Activated naive CD8-positive, alpha-beta T cell (primary cell): Measurements from ENCODE around the gene COL6A5.

Experiments used
- H3K27ac Mint-ChIP-seq: one replicate; pipeline ENCODE4 v1.8.0; 2021; ENCODE audit warnings: mixed read lengths
- H3K27me3 Mint-ChIP-seq: one replicate; pipeline ENCODE4 v1.8.0; 2021; ENCODE audit warnings: mixed read lengths
- H3K36me3 Mint-ChIP-seq: one replicate; pipeline ENCODE4 v1.8.0; 2021; ENCODE audit warnings: mixed read lengths
- H3K4me1 Mint-ChIP-seq: one replicate; pipeline ENCODE4 v1.8.0; 2021; ENCODE audit warnings: low read depth, mixed read lengths
- H3K4me3 Mint-ChIP-seq: one replicate; pipeline ENCODE4 v1.8.0; 2021; ENCODE audit warnings: mild to moderate bottlenecking, mixed read lengths
- H3K9me3 Mint-ChIP-seq: one replicate; pipeline ENCODE4 v1.8.0; 2021; ENCODE audit warnings: low read depth, mixed read lengths

COL6A5 gene

DNA sequence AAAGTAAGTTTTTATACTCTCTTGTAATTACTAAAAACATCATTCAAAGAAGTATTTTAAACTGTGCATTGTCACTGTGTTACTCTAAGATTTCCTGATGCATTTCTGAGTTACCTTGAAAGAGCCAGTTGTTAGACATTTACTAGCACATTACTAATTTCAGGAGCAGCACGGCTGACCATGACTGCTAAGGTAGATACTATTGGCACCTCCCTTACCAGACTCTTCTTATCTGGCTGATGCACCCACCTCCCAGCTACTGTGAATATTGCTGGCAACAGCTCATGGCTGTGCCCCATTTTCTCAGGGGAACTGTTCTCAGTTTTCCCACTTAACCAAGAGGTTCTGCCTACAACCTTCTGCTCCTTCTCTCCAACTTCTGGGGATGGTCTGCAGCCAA is 29.4 kb downstream of the COL6A5 start:
- no peaks in the 10 kb centered on the region for H3K36me3 Mint-ChIP-seq
- no peaks in the 10 kb centered on the region for H3K4me1 Mint-ChIP-seq
- peaks cover 2% of the 10 kb centered on the region for H3K27me3 Mint-ChIP-seq
- H3K4me3 Mint-ChIP-seq, result no peak overlapping the region
- no peaks in the 10 kb centered on the region for H3K9me3 Mint-ChIP-seq
- no peak overlapping the region for H3K27ac Mint-ChIP-seq

DNA sequence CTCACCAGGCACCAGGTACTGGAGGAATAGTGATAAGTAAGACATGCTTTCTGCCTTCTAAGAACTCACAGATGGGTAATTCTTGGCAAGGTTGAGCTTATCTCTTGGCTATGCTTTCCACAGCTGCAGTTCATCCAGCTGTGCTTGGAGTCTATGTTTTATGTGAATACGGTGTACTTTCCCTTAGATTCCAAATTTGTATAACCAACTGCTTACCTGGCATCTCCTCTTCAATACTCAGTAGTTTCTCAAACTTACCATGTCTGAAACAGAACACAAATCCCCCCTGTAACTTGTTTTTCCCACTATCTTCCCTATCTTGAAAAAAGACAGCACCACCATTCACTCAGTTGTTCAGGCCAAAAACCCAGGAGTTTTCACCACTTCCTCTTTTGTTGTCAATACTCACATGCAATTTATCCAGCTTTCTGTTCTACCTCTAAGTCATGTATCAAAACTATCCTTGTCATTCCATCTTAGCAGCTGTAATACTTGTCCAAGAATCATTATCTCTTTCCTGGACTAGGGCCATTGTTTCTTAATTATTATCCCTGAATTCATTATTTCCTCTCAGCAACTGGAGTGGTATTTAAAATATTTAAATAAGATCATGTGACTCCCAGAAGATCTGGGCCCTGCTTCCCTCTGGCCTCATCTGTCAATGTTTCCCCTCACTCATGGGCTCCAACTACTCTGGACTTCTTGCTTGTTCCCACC is 32.6 kb downstream of the COL6A5 start:
- H3K27me3 Mint-ChIP-seq, result peaks cover 2% of the 10 kb centered on the region
- H3K4me1 Mint-ChIP-seq, result no peaks in the 10 kb centered on the region
- H3K9me3 Mint-ChIP-seq, result no peaks in the 10 kb centered on the region
- H3K27ac Mint-ChIP-seq, result no peak overlapping the region
- no peak overlapping the region for H3K4me3 Mint-ChIP-seq
- H3K36me3 Mint-ChIP-seq, result no peaks in the 10 kb centered on the region

- H3K27ac Mint-ChIP-seq, result no peak overlapping the region
- no peak overlapping the region for H3K4me3 Mint-ChIP-seq
- no peaks in the 10 kb centered on the region for H3K4me1 Mint-ChIP-seq
- H3K36me3 Mint-ChIP-seq, result no peaks in the 10 kb centered on the region
- peaks cover 2% of the 10 kb centered on the region for H3K27me3 Mint-ChIP-seq
- H3K9me3 Mint-ChIP-seq, result no peaks in the 10 kb centered on the region
These were observed 33.3 kb downstream of the COL6A5 start for GRCh38 chr3:130378677-130379191.

DNA sequence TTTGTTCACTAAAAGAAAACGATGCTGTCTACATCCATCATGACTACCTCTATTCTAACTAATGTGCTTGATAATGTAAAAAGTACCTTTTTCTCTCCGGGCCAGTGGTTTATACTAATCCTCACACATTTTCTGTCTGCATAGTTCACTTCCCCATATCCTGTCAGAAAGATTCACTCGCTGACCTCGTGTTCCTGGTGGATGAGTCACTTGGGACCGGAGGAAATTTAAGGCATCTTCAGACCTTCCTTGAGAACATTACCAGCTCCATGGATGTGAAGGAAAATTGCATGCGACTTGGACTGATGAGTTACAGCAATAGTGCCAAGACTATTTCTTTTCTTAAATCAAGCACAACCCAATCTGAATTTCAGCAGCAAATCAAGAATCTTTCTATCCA is 33.8 kb downstream of the COL6A5 start:
- Mint-ChIP-seq H3K9me3 (no peaks in the 10 kb centered on the region), H3K4me3 (no peak overlapping the region), H3K27ac (no peak overlapping the region), H3K4me1 (no peaks in the 10 kb centered on the region), H3K36me3 (no peaks in the 10 kb centered on the region), H3K27me3 (peaks cover 4% of the 10 kb centered on the region)

DNA sequence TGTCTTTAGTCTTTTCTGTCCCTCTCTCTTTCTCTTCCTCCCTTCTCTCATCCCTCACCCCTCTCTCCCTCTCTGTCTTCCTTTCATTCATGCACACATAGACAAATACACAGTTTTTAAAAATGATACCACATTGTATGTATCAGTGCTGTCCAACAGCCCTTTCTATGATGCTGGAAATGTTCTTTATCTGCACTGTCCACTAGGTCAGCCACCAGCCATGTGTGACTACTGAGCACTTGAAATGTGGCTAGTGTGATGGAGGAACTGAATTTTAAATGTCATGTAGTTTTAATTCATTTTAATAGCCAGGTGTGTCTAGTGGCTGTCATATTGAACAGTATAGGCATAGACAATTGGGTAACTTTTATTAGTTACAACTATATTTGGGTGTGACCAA is 34.9 kb downstream of the COL6A5 start:
- Mint-ChIP-seq H3K9me3 (no peaks in the 10 kb centered on the region), H3K27me3 (peaks cover 5% of the 10 kb centered on the region), H3K36me3 (no peaks in the 10 kb centered on the region), H3K27ac (no peak overlapping the region), H3K4me3 (no peak overlapping the region), H3K4me1 (no peaks in the 10 kb centered on the region)

GRCh38 chr3:130383424-130383823 is 38.0 kb downstream of the COL6A5 start:
- no peaks in the 10 kb centered on the region for H3K4me1 Mint-ChIP-seq
- H3K9me3 Mint-ChIP-seq, result no peaks in the 10 kb centered on the region
- H3K27me3 Mint-ChIP-seq, result peaks cover 7% of the 10 kb centered on the region
- no peaks in the 10 kb centered on the region for H3K36me3 Mint-ChIP-seq
- no peak overlapping the region for H3K4me3 Mint-ChIP-seq
- no peak overlapping the region for H3K27ac Mint-ChIP-seq

GRCh38 chr3:130384476-130385025 is 39.1 kb downstream of the COL6A5 start:
- no peaks in the 10 kb centered on the region for H3K4me1 Mint-ChIP-seq
- H3K9me3 Mint-ChIP-seq, result no peaks in the 10 kb centered on the region
- no peak overlapping the region for H3K4me3 Mint-ChIP-seq
- H3K27me3 Mint-ChIP-seq, result peaks cover 7% of the 10 kb centered on the region
- H3K27ac Mint-ChIP-seq, result no peak overlapping the region
- no peaks in the 10 kb centered on the region for H3K36me3 Mint-ChIP-seq

- Mint-ChIP-seq H3K27me3 (peaks cover 8% of the 10 kb centered on the region), H3K27ac (no peak overlapping the region), H3K4me3 (no peak overlapping the region), H3K4me1 (no peaks in the 10 kb centered on the region), H3K36me3 (no peaks in the 10 kb centered on the region), H3K9me3 (no peaks in the 10 kb centered on the region)
These were observed 41.3 kb downstream of the COL6A5 start for GRCh38 chr3:130386604-130387263.

GRCh38 chr3:130389743-130390478 is 44.4 kb downstream of the COL6A5 start:
- no peaks in the 10 kb centered on the region for H3K9me3 Mint-ChIP-seq
- H3K4me1 Mint-ChIP-seq, result no peaks in the 10 kb centered on the region
- no peaks in the 10 kb centered on the region for H3K36me3 Mint-ChIP-seq
- no peak overlapping the region for H3K4me3 Mint-ChIP-seq
- H3K27ac Mint-ChIP-seq, result no peak overlapping the region
- H3K27me3 Mint-ChIP-seq, result peaks cover 7% of the 10 kb centered on the region

DNA sequence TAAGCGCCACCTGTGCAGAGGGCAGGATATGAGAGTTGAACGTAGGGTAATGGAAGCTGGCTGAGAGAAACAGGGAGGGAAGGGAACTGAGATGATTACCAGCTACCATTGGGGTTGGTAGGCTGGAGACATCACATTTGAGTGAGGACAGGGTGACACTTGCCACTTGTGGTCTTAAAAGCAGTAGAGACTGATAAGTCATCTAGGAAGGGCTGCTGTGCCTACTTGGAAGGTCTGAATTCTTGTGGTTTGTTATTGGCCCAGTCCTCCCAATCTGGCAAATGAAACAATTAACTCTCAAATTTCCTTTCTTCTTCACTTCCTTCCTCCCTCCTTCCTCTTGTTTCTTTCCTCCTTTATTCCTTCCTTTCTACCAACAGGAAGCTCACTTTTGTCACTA is 46.8 kb downstream of the COL6A5 start:
- H3K36me3 Mint-ChIP-seq, result no peaks in the 10 kb centered on the region
- H3K9me3 Mint-ChIP-seq, result no peaks in the 10 kb centered on the region
- peaks cover 3% of the 10 kb centered on the region for H3K27me3 Mint-ChIP-seq
- H3K4me3 Mint-ChIP-seq, result no peak overlapping the region
- no peak overlapping the region for H3K27ac Mint-ChIP-seq
- H3K4me1 Mint-ChIP-seq, result no peaks in the 10 kb centered on the region

- H3K36me3 Mint-ChIP-seq, result no peaks in the 10 kb centered on the region
- H3K27ac Mint-ChIP-seq, result no peak overlapping the region
- H3K4me1 Mint-ChIP-seq, result no peaks in the 10 kb centered on the region
- H3K27me3 Mint-ChIP-seq, result peaks cover 3% of the 10 kb centered on the region
- H3K9me3 Mint-ChIP-seq, result no peaks in the 10 kb centered on the region
- no peak overlapping the region for H3K4me3 Mint-ChIP-seq
These were observed 48.1 kb downstream of the COL6A5 start for GRCh38 chr3:130393594-130393993.

- Mint-ChIP-seq H3K9me3 (no peaks in the 10 kb centered on the region), H3K4me1 (no peaks in the 10 kb centered on the region), H3K27me3 (peaks cover 4% of the 10 kb centered on the region), H3K4me3 (no peak overlapping the region), H3K36me3 (no peaks in the 10 kb centered on the region), H3K27ac (no peak overlapping the region)
These were observed 49.9 kb downstream of the COL6A5 start for GRCh38 chr3:130395331-130395730.

- H3K27ac Mint-ChIP-seq, result no peak overlapping the region
- H3K9me3 Mint-ChIP-seq, result no peaks in the 10 kb centered on the region
- H3K4me1 Mint-ChIP-seq, result no peaks in the 10 kb centered on the region
- no peak overlapping the region for H3K4me3 Mint-ChIP-seq
- H3K36me3 Mint-ChIP-seq, result no peaks in the 10 kb centered on the region
- H3K27me3 Mint-ChIP-seq, result peaks cover 4% of the 10 kb centered on the region
These were observed 50.4 kb downstream of the COL6A5 start for GRCh38 chr3:130395916-130396315.

DNA sequence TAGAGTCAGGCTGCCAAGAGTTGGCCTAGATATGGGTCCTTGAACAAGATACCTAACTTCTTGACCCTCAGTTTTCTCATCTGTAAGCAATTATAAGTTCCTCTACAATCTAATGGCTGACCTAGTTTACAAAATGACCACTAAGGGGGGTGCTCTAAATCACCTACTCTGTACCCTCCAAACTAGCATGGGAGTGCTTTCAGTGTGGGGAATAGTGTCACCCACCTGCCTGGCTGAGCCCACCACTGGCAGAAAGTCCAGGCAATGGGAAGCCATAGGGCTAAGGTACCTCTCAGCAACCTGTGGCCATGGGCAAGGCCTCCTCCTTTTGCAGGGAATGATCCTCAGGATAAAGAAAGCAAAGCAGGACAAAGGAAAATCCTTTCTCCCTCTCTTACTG is 58.9 kb downstream of the COL6A5 start:
- Mint-ChIP-seq H3K4me3 (no peak overlapping the region), H3K4me1 (no peaks in the 10 kb centered on the region), H3K9me3 (peaks cover 3% of the 10 kb centered on the region), H3K36me3 (no peaks in the 10 kb centered on the region), H3K27me3 (peaks cover 8% of the 10 kb centered on the region), H3K27ac (no peak overlapping the region)

GRCh38 chr3:130405956-130406355 is 60.5 kb downstream of the COL6A5 start:
- Mint-ChIP-seq H3K27ac (no peak overlapping the region), H3K9me3 (peaks cover 8% of the 10 kb centered on the region), H3K4me3 (no peak overlapping the region), H3K36me3 (no peaks in the 10 kb centered on the region), H3K27me3 (peaks cover 9% of the 10 kb centered on the region), H3K4me1 (no peaks in the 10 kb centered on the region)
